22Rv1 (cell line): ENCODE data around the gene STXBP6.

Experiments
- H3K27ac ChIP-seq: fragments of 450-650 bp; 2 replicates; pipeline ENCODE4 v1.5.1; 2017
- ZFX ChIP-seq: fragments of 450-650 bp; IDR thresholded peaks from 2 replicates; pipeline ENCODE4 v1.6.1; 2017; ENCODE audit warnings: antibody characterized with exemption, borderline replicate concordance
- TF ChIP-seq, protein P1 (sequence below): fragments of 450-650 bp; IDR thresholded peaks from 2 replicates; pipeline ENCODE4 v1.5.1; 2017; ENCODE audit warnings: mild to moderate bottlenecking

The STXBP6 gene

DNA sequence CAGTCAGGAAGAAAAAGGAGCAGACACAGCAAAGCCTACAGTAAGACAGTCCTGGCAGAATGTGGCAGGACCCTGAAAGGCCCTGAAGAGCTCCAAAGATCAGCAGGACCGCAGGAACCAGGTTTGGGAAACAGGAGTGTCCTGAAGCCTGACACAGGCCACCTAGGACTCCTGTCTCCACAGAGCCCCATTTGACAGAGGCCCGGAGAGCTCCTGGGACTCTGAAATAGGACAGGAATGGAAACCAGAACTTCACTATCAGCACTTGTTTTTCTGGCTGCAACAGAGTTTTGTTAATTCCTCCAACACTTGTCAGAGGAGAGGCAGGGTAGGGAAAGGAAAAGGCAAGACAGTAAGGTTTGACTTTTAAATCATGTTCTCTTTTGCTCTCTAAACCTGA is 12.9 kb downstream of the STXBP6 start:
- TF ChIP-seq, protein P1, sequence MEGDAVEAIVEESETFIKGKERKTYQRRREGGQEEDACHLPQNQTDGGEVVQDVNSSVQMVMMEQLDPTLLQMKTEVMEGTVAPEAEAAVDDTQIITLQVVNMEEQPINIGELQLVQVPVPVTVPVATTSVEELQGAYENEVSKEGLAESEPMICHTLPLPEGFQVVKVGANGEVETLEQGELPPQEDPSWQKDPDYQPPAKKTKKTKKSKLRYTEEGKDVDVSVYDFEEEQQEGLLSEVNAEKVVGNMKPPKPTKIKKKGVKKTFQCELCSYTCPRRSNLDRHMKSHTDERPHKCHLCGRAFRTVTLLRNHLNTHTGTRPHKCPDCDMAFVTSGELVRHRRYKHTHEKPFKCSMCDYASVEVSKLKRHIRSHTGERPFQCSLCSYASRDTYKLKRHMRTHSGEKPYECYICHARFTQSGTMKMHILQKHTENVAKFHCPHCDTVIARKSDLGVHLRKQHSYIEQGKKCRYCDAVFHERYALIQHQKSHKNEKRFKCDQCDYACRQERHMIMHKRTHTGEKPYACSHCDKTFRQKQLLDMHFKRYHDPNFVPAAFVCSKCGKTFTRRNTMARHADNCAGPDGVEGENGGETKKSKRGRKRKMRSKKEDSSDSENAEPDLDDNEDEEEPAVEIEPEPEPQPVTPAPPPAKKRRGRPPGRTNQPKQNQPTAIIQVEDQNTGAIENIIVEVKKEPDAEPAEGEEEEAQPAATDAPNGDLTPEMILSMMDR, result no peak
- TF ChIP-seq ZFX, result no peak
- H3K27ac ChIP-seq, result no peak overlapping the region

DNA sequence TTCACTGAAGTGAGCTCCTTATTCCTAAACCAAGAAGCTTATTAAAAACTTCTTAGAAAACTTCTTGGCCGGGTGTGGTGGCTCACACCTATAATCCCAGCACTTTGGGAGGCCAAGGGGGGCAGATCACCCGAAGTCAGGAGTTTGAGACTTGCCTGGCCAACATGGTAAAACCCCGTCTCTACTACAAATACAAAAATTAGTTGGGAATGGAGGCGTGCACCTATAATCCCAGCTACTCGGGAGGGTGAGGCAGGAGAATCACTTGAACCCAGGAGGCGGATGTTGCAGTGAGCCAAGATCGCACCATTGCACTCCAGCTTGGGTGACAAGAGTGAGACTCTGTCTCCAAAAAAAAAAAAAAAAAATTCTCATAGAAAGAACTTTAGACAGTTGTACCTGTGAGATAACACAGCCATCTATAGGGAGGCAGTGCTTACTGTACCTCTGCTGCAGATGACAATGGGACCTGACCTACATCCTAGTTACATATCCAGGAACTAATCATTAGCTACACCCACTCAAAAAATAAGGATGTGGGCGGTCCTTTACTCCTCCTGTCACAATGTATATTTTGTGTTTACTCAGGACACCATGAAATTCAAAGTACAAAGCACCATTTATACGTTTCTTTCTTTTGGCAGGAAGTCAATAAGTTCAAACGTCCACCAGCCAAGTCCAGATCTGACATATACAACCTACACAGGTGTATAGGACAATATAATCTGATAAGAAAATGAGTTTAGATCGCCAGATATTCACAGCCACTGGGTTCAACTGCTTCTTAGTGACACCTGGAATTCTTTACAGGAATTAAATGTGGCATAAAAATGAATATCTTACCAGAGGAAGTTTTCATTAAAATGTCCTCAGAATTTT is 14.9 kb downstream of the STXBP6 start:
- peak overlapping the region; percentile 25; the same call in 1 of the 2 replicates for H3K27ac ChIP-seq
- TF ChIP-seq, protein P1, result no peak
- TF ChIP-seq ZFX, result no peak

DNA sequence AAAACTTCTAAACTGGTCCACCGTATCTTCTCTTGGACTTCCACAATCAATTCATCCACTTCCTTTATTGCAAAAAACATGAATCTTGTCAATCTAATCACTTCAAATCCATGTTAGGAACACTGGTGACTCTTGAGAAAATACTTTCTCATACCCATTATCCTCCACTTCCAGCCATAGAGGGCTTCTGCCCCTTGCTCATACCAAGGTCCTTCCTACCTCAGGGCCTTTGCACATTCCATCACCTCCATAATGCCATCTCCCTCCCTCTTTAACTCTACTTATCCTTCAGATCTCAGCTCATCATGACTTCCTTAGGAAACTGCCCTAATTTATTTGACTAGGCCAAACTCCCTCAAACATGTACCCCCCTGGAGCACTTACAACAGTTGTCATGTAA is 16.6 kb downstream of the STXBP6 start:
- no peak for TF ChIP-seq ZFX
- no peak overlapping the region for H3K27ac ChIP-seq

DNA sequence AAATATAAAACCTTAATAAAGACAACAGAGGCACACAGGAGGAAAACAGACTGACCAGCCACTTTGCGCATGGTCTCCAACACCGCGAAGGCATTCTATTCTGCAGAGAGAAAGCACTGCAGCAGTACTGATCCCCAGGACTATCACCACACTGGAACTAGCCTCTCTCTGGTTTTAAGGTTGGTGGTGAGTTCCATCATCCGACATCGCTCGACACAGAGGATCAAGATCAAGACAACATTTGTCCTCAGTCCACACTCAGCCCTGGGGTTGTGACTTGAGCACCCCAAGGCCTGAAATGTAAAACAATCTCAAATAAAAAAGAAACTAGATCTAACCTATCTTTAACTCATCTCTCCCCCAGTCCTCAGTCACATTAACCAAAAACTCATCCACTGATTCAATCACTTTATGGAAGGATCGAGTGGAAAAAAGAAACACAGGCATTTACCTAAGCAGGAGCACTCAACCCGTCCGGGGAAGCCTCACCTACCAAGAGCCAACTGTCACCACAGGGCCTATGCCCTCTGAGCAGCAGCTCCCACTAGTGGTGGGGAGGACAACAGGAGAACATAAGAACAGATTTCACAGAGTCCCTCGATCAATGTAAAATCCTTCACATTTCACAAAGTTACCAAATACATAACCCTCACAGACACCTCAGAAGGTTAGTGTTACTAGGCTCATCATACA is 17.7 kb downstream of the STXBP6 start:
- no peak overlapping the region for H3K27ac ChIP-seq
- TF ChIP-seq, protein P1, result peak; percentile 74
- TF ChIP-seq ZFX, result no peak

DNA sequence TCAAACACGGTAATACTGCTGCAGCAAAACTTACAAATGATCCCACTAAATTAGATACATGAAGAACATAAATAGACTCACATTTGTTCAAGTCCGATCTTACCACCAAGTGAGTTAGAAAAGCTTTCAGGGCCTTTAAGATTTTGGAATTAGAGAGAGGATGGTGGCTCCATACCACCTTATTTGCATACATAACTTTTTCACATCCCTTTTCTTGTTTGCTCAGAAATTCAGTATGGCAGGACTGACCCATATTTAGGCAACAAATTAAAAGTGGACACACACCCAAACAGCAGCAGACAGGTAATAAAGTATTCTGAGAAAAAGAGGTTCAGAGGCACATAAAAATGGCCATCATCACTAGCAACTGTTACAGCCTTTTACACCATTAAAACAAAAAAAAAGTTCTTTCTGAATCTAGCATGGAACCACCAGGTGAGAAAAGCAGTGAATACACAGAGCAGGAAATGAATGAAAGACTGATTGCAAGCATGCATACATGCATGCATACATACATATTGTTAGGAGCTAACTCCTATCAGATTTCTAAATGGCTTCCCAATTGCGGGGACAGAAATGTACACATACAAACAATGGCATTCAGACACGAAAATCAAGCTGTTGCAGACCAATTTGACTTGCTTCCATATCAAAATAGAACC is 23.3 kb downstream of the STXBP6 start:
- no peak for TF ChIP-seq ZFX
- TF ChIP-seq, protein P1, result no peak

DNA sequence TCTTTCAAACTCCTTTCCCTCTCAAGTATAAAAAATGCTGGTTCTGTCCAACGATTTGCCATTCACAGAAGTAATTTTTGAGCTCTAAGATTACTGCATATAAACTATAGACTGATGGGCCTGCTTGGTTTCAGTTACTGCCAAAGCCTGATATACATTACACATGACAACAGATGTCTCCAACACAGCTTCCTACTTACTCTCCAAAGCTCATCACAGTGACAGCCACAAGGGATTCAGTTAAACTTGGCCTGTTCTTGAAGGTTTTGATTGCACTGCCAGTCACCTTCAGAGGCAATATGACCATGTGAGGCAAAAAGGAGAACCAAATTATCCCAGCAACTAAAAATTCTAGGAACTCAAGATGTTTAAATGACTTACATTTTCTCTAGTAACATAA is 30.1 kb downstream of the STXBP6 start:
- TF ChIP-seq, protein P1, result no peak
- TF ChIP-seq ZFX, result no peak
- no peak overlapping the region for H3K27ac ChIP-seq

More for the DNA sequence above, 23.3 kb downstream of the STXBP6 start:
- H3K27ac ChIP-seq, result no peak overlapping the region

DNA sequence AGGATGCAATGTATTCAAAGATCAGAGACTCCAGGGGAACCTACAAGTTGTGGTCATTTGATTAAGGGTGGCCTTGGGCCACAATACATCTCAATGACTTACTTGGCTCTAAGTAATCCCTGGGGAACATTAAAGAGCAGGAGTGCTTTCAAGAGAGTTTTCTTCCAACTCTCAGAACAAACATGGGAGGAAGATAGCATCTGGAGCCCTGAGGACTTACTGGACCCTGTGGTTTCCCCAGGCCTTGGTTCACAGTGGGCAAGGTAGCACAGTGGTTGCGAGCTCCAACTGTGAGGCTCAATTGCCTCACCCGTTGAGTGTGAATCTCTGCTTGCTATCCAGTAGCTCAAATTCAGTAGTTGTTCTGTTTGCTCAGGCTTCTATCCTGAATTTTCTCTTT is 32.4 kb downstream of the STXBP6 start:
- TF ChIP-seq, protein P1, result no peak
- no peak for TF ChIP-seq ZFX

More for the DNA sequence above, 32.4 kb downstream of the STXBP6 start:
- H3K27ac ChIP-seq, result no peak overlapping the region
